Chondrocyte (in vitro differentiated cells): ENCODE measurements around the gene ZSCAN4. TPM values are rescaled to one million over a fixed set of nuclear protein-coding genes. Genes with fewer than 3 reads are reported as not detected.
A peak's percentile ranks its signal among the peaks of the same experiment; 100 is the strongest.

Experiments
- DNase-seq: peaks from one replicate; pipeline ENCODE4 v3.0.0; 2021; ENCODE audit warnings: mixed read lengths, low spot score
- H3K27ac Mint-ChIP-seq: one replicate; pipeline ENCODE4 v1.8.0; 2021; ENCODE audit warnings: mild to moderate bottlenecking, moderate library complexity, mixed read lengths; ENCODE audit not compliant: unreplicated experiment
- H3K27me3 Mint-ChIP-seq: 2 replicates; pipeline ENCODE4 v1.8.0; 2021; ENCODE audit warnings: low read depth, mixed read lengths
- H3K36me3 Mint-ChIP-seq: 2 replicates; pipeline ENCODE4 v1.8.0; 2021; ENCODE audit warnings: low read depth, mixed read lengths
- H3K4me1 Mint-ChIP-seq: 2 replicates; pipeline ENCODE4 v1.8.0; 2021; ENCODE audit warnings: low read depth, mild to moderate bottlenecking, mixed read lengths
- H3K4me3 Mint-ChIP-seq: one replicate; pipeline ENCODE4 v1.8.0; 2021; ENCODE audit warnings: mild to moderate bottlenecking, moderate library complexity, mixed read lengths; ENCODE audit not compliant: unreplicated experiment
- H3K9me3 Mint-ChIP-seq: 2 replicates; pipeline ENCODE4 v1.8.0; 2021; ENCODE audit warnings: low read depth, mixed read lengths
- total RNA-seq: library from RNA; stranded (reverse); gene quantifications from 3 replicates; pipeline ENCODE4 v1.2.1, GENCODE V29; 2021
- TF ChIP-seq, protein P1 (sequence below): fragments of 200-600 bp; sonication (generic); IDR thresholded peaks from 2 replicates; pipeline ENCODE4 v1.5.0; 2021; ENCODE audit warnings: antibody characterized with exemption, mild to moderate bottlenecking, moderate library complexity

The ZSCAN4 gene
- total RNA-seq, 1 donor from 2014 or later = not detected

- no peak for DNase-seq
- peaks cover 47% of the 10 kb centered on the region for H3K9me3 Mint-ChIP-seq
- H3K27ac Mint-ChIP-seq = peak overlapping the region; percentile 82
- H3K36me3 Mint-ChIP-seq = peaks cover 48% of the 10 kb centered on the region
- H3K27me3 Mint-ChIP-seq = peaks cover 3% of the 10 kb centered on the region
- peaks cover 29% of the 10 kb centered on the region for H3K4me1 Mint-ChIP-seq
- H3K4me3 Mint-ChIP-seq = peak overlapping the region; percentile 85
- TF ChIP-seq, protein P1, sequence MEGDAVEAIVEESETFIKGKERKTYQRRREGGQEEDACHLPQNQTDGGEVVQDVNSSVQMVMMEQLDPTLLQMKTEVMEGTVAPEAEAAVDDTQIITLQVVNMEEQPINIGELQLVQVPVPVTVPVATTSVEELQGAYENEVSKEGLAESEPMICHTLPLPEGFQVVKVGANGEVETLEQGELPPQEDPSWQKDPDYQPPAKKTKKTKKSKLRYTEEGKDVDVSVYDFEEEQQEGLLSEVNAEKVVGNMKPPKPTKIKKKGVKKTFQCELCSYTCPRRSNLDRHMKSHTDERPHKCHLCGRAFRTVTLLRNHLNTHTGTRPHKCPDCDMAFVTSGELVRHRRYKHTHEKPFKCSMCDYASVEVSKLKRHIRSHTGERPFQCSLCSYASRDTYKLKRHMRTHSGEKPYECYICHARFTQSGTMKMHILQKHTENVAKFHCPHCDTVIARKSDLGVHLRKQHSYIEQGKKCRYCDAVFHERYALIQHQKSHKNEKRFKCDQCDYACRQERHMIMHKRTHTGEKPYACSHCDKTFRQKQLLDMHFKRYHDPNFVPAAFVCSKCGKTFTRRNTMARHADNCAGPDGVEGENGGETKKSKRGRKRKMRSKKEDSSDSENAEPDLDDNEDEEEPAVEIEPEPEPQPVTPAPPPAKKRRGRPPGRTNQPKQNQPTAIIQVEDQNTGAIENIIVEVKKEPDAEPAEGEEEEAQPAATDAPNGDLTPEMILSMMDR = no peak
Measured at GRCh38 chr19:57682226-57682766, 13.6 kb downstream of the ZSCAN4 start.

DNA sequence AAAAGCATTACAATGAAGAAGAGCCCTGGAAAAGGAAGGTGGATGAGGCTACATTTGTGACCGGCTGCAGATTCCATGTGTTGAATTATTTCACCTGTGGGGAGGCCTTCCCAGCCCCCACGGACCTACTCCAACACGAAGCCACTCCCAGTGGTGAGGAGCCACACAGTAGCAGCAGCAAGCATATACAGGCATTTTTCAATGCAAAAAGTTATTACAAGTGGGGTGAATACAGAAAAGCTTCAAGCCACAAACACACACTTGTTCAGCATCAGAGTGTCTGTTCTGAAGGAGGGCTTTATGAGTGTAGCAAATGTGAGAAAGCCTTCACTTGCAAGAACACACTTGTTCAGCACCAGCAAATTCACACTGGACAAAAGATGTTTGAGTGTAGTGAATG, 18.0 kb downstream of the ZSCAN4 start:
- no peak overlapping the region for H3K4me3 Mint-ChIP-seq
- H3K4me1 Mint-ChIP-seq = peaks cover 24% of the 10 kb centered on the region
- no peak for DNase-seq
- H3K36me3 Mint-ChIP-seq = peaks cover 65% of the 10 kb centered on the region
- no peak overlapping the region for H3K27ac Mint-ChIP-seq
- peaks cover 72% of the 10 kb centered on the region for H3K9me3 Mint-ChIP-seq
- TF ChIP-seq, protein P1 = no peak
- H3K27me3 Mint-ChIP-seq = no peaks in the 10 kb centered on the region

DNA sequence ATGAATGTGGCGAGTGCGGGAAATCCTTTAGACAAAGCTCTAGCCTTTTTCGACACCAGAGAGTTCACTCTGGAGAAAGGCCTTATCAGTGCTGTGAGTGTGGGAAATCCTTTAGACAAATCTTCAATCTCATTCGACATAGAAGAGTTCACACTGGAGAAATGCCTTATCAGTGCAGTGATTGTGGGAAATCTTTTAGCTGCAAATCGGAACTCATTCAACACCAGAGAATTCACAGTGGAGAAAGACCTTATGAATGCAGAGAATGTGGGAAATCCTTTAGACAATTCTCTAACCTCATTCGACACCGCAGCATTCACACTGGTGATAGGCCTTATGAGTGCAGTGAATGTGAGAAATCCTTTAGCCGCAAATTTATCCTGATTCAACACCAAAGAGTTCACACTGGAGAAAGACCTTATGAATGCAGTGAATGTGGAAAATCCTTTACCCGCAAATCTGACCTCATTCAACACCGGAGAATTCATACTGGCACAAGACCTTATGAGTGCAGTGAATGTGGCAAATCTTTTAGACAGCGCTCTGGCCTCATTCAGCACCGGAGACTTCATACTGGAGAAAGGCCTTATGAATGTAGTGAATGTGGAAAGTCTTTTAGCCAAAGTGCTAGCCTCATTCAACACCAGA, 18.8 kb downstream of the ZSCAN4 start:
- H3K4me3 Mint-ChIP-seq = no peak overlapping the region
- H3K9me3 Mint-ChIP-seq = peaks cover 72% of the 10 kb centered on the region
- TF ChIP-seq, protein P1 = no peak
- H3K4me1 Mint-ChIP-seq = peaks cover 17% of the 10 kb centered on the region
- DNase-seq = no peak
- H3K27ac Mint-ChIP-seq = no peak overlapping the region
- H3K36me3 Mint-ChIP-seq = peaks cover 65% of the 10 kb centered on the region
- no peaks in the 10 kb centered on the region for H3K27me3 Mint-ChIP-seq

DNA sequence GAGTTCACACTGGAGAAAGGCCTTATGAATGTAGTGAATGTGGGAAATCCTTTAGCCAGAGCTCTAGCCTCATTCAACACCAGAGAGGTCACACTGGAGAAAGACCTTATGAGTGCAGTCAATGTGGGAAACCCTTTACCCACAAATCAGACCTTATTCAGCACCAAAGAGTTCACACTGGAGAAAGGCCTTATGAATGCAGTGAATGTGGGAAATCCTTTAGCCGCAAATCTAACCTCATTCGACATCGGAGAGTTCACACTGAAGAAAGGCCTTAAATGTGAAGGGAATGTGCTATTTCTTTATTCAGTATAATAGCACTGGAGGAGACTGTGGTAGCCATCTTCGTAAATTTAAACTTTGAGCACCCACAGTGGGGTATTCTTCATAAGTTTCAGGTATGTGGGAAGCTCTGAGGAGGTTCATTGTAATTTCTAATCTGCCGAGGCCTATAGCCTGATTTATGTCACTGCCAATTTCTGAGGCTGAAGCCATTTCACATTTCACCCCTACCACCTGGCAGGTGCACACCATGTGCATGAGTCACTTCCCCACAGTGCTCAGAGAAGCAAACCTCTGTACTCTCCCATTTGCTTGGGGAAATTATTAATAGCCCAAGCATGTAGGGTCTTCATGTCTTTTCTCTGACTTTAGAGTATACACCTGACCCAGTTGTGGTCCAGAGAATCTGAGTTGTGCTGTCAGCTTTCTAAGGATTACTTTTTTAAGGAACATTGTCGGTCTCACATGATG, 19.5 kb downstream of the ZSCAN4 start:
- Mint-ChIP-seq H3K36me3 (peaks cover 63% of the 10 kb centered on the region), H3K27ac (no peak overlapping the region), H3K27me3 (no peaks in the 10 kb centered on the region)

GRCh38 chr19:57689750-57690149, 21.0 kb downstream of the ZSCAN4 start:
- Mint-ChIP-seq H3K9me3 (peaks cover 63% of the 10 kb centered on the region), H3K27ac (no peak overlapping the region), H3K4me1 (no peaks in the 10 kb centered on the region), H3K27me3 (no peaks in the 10 kb centered on the region), H3K4me3 (no peak overlapping the region), H3K36me3 (peaks cover 55% of the 10 kb centered on the region)
- DNase-seq = no peak
- TF ChIP-seq, protein P1 = no peak

More for the DNA sequence above, 19.5 kb downstream of the ZSCAN4 start:
- TF ChIP-seq, protein P1 = no peak
- H3K4me3 Mint-ChIP-seq = no peak overlapping the region
- no peak for DNase-seq
- peaks cover 70% of the 10 kb centered on the region for H3K9me3 Mint-ChIP-seq
- H3K4me1 Mint-ChIP-seq = peaks cover 10% of the 10 kb centered on the region
